CD8-positive, alpha-beta memory T cell (primary cell): ENCODE measurements around the gene LBX1. TPM values are rescaled to one million over a fixed set of nuclear protein-coding genes. Genes with fewer than 3 reads are reported as not detected.

Experiments
- CTCF ChIA-PET: fragments of 350-600 bp; sonication (Branson Sonifier 250); formaldehyde crosslinking; loops from one replicate; lab custom pipeline; 2021; ENCODE audit warnings: antibody characterized with exemption; lab: Charles Lee
- POLR2A ChIA-PET: fragments of 350-600 bp; sonication (Branson Sonifier 250); formaldehyde crosslinking; loops from one replicate; lab custom pipeline; 2021; ENCODE audit warnings: antibody characterized with exemption; lab: Charles Lee
- DNase-seq, 5 donors: peaks; one replicate each; pipeline versions ENCODE4 v3.0.0 to v3.0.0-alpha.2; 2020 to 2022; ENCODE audit warnings: mixed read lengths in 1 of 5
- H3K27ac ChIP-seq: one replicate; pipeline ENCODE4 v1.7.0; 2013; ENCODE audit warnings: low read depth, mild to moderate bottlenecking, low read length, moderate library complexity
- H3K27me3 ChIP-seq: 2 replicates; pipeline ENCODE4 v1.7.0; 2013; ENCODE audit warnings: low read length, mild to moderate bottlenecking; ENCODE audit not compliant: insufficient read depth, poor library complexity, severe bottlenecking
- H3K36me3 ChIP-seq: 2 replicates; pipeline ENCODE4 v1.7.0; 2013; ENCODE audit warnings: mild to moderate bottlenecking, low read length, moderate library complexity; ENCODE audit not compliant: insufficient read depth
- H3K4me1 ChIP-seq: 2 replicates; pipeline ENCODE4 v1.7.0; 2013; ENCODE audit warnings: mild to moderate bottlenecking, low read length, moderate library complexity; ENCODE audit not compliant: insufficient read depth
- H3K4me3 ChIP-seq: 2 replicates; pipeline ENCODE4 v1.7.0; 2013; ENCODE audit warnings: mild to moderate bottlenecking, low read length
- H3K9me3 ChIP-seq: 2 replicates; pipeline ENCODE4 v1.7.0; 2013; ENCODE audit warnings: mild to moderate bottlenecking, low read length
- H3K27ac Mint-ChIP-seq, 8 donors: one replicate each; pipeline ENCODE4 v1.8.0; 2020 to 2021; ENCODE audit warnings: mixed read lengths in 8 of 8, mild to moderate bottlenecking in 6 of 8, inconsistent platforms in 3 of 8, moderate library complexity in 3 of 8
- H3K27me3 Mint-ChIP-seq, 2 donors: one replicate each; pipeline ENCODE4 v1.8.0; 2020 to 2021; ENCODE audit warnings: mixed read lengths in 2 of 2, mild to moderate bottlenecking in 1 of 2, moderate library complexity in 1 of 2
- H3K36me3 Mint-ChIP-seq, 3 donors: one replicate each; pipeline ENCODE4 v1.8.0; 2020 to 2021; ENCODE audit warnings: mixed read lengths in 3 of 3, inconsistent platforms in 1 of 3, mild to moderate bottlenecking in 1 of 3
- H3K4me1 Mint-ChIP-seq, 3 donors: one replicate each; pipeline ENCODE4 v1.8.0; 2020 to 2021; ENCODE audit warnings: mixed read lengths in 3 of 3, inconsistent platforms in 1 of 3, mild to moderate bottlenecking in 1 of 3
- H3K4me3 Mint-ChIP-seq, 7 donors: one replicate each; pipeline ENCODE4 v1.8.0; 2020 to 2021; ENCODE audit warnings: mixed read lengths in 7 of 7, mild to moderate bottlenecking in 6 of 7, moderate library complexity in 4 of 7, inconsistent platforms in 2 of 7
- H3K9me3 Mint-ChIP-seq, 5 donors: one replicate each; pipeline ENCODE4 v1.8.0; 2020 to 2022; ENCODE audit warnings: mixed read lengths in 5 of 5, mild to moderate bottlenecking in 3 of 5, moderate library complexity in 2 of 5, inconsistent platforms in 1 of 5
- polyA plus RNA-seq: library from polyadenylated mRNA; unstranded; fragments of 300-500 nt; fragmentation: Illumina TruSeq; gene quantifications from one replicate; pipeline ENCODE4 v1.2.3, GENCODE V29; 2021
- total RNA-seq, 2 experiments: library from RNA; stranded (reverse); gene quantifications; one replicate each; pipeline ENCODE4 v1.2.3, GENCODE V29; 2021

LBX1 gene
- total and polyA plus RNA-seq, 3 experiments from 2014 or later = not detected

- no peak overlapping the region for H3K27ac ChIP-seq
- no peak overlapping the region for H3K4me3 ChIP-seq
- Mint-ChIP-seq H3K9me3 (peaks cover 0 to 2% (median 0%) of the 10 kb centered on the region in 5 donors), H3K27me3 (peaks cover 57 to 79% of the 10 kb centered on the region in 2 donors), H3K4me1 (peaks cover 19 to 36% (median 21%) of the 10 kb centered on the region in 3 donors), H3K27ac (no peak overlapping the region), H3K36me3 (peaks cover 0 to 4% (median 0%) of the 10 kb centered on the region in 3 donors), H3K4me3 (no peak overlapping the region)
- no peaks in the 10 kb centered on the region for H3K9me3 ChIP-seq
- peaks cover 28% of the 10 kb centered on the region for H3K4me1 ChIP-seq
- ChIA-PET POLR2A (no interaction called here), CTCF (interaction anchor here (1.6 kb wide), 1 partner anchor 21 kb away, joined by 3 read pairs; no protein-coding TSS in a partner anchor)
- no peak for DNase-seq
- peaks cover 89% of the 10 kb centered on the region for H3K27me3 ChIP-seq
- H3K36me3 ChIP-seq = no peaks in the 10 kb centered on the region
These were observed 4.2 kb upstream of the LBX1 start for GRCh38 chr10:101233443-101233842.

GRCh38 chr10:101231912-101232689 is 2.8 kb upstream of the LBX1 start:
- Histone ChIP-seq H3K27me3 (peaks cover 89% of the 10 kb centered on the region), H3K9me3 (no peaks in the 10 kb centered on the region), H3K27ac (no peak overlapping the region), H3K36me3 (no peaks in the 10 kb centered on the region), H3K4me3 (no peak overlapping the region), H3K4me1 (peaks cover 29% of the 10 kb centered on the region)
- Mint-ChIP-seq H3K36me3 (peaks cover 0 to 3% (median 0%) of the 10 kb centered on the region in 3 donors), H3K27ac (no peak overlapping the region), H3K4me3 (no peak overlapping the region), H3K9me3 (no peaks in the 10 kb centered on the region), H3K4me1 (peaks cover 17 to 34% (median 20%) of the 10 kb centered on the region in 3 donors), H3K27me3 (peaks cover 54 to 77% of the 10 kb centered on the region in 2 donors)
- ChIA-PET POLR2A (no interaction called here), CTCF (no interaction called here)
- DNase-seq = no peak

- POLR2A ChIA-PET = no interaction called here
- no peaks in the 10 kb centered on the region for H3K9me3 ChIP-seq
- CTCF ChIA-PET = interaction anchor here (0.8 kb wide), 1 partner anchor 61 kb away, joined by 3 read pairs; no protein-coding TSS in a partner anchor
- no peak overlapping the region for H3K27ac Mint-ChIP-seq
- no peak for DNase-seq
- no peak overlapping the region for H3K4me3 Mint-ChIP-seq
- no peak overlapping the region for H3K4me3 ChIP-seq
- H3K4me1 Mint-ChIP-seq = peaks cover 19 to 32% (median 23%) of the 10 kb centered on the region in 3 donors
- peaks cover 57 to 80% of the 10 kb centered on the region in 2 donors for H3K27me3 Mint-ChIP-seq
- H3K27ac ChIP-seq = no peak overlapping the region
- H3K36me3 Mint-ChIP-seq = peaks cover 0 to 3% (median 0%) of the 10 kb centered on the region in 3 donors
- peaks cover 90% of the 10 kb centered on the region for H3K27me3 ChIP-seq
- H3K36me3 ChIP-seq = no peaks in the 10 kb centered on the region
- H3K9me3 Mint-ChIP-seq = no peaks in the 10 kb centered on the region
- H3K4me1 ChIP-seq = peaks cover 29% of the 10 kb centered on the region
These were observed 1.8 kb upstream of the LBX1 start for GRCh38 chr10:101231092-101231491.

- CTCF ChIA-PET = interaction anchor here (0.8 to 1.8 kb wide), 2 partner anchors 16 to 62 kb away, joined by 3 to 8 read pairs; no protein-coding TSS in a partner anchor
- Mint-ChIP-seq H3K36me3 (peaks cover 0 to 3% (median 0%) of the 10 kb centered on the region in 3 donors), H3K27me3 (peaks cover 65 to 80% of the 10 kb centered on the region in 2 donors), H3K27ac (peak overlapping the region in 1 of 8 donors; percentile 45), H3K4me1 (peaks cover 23 to 37% (median 26%) of the 10 kb centered on the region in 3 donors), H3K9me3 (no peaks in the 10 kb centered on the region), H3K4me3 (peak overlapping the region in 6 of 7 donors; percentile 1 to 71 (median 50))
- no peak for DNase-seq
- Histone ChIP-seq H3K27me3 (peaks cover 90% of the 10 kb centered on the region), H3K36me3 (no peaks in the 10 kb centered on the region), H3K9me3 (no peaks in the 10 kb centered on the region), H3K4me1 (peaks cover 37% of the 10 kb centered on the region), H3K4me3 (no peak overlapping the region), H3K27ac (no peak overlapping the region)
- POLR2A ChIA-PET = interaction anchor here (0.7 kb wide), 2 partner anchors 11 to 62 kb away, joined by 3 to 8 read pairs; no protein-coding TSS in a partner anchor
These were observed 1.1 kb upstream of the LBX1 start for GRCh38 chr10:101230183-101230917.

- Histone ChIP-seq H3K4me3 (no peak overlapping the region), H3K27me3 (peaks cover 86% of the 10 kb centered on the region), H3K27ac (no peak overlapping the region), H3K4me1 (peaks cover 44% of the 10 kb centered on the region), H3K9me3 (no peaks in the 10 kb centered on the region), H3K36me3 (no peaks in the 10 kb centered on the region)
- no peak for DNase-seq
- Mint-ChIP-seq H3K4me3 (peak overlapping the region; percentile 8 to 76 (median 62)), H3K4me1 (peaks cover 32 to 47% (median 34%) of the 10 kb centered on the region in 3 donors), H3K27ac (peak overlapping the region in 1 of 8 donors; percentile 48), H3K9me3 (peaks cover 0 to 3% (median 0%) of the 10 kb centered on the region in 5 donors), H3K27me3 (peaks cover 63 to 77% of the 10 kb centered on the region in 2 donors), H3K36me3 (peaks cover 0 to 3% (median 0%) of the 10 kb centered on the region in 3 donors)
- POLR2A ChIA-PET = no interaction called here
- CTCF ChIA-PET = interaction anchor here (1.8 kb wide), 1 partner anchor 15 kb away, joined by 8 read pairs; no protein-coding TSS in a partner anchor
These were observed 347 bp downstream of the LBX1 start for GRCh38 chr10:101228966-101229265.

- Mint-ChIP-seq H3K4me1 (peaks cover 36 to 53% (median 38%) of the 10 kb centered on the region in 3 donors), H3K36me3 (peaks cover 0 to 3% (median 0%) of the 10 kb centered on the region in 3 donors), H3K27ac (peak overlapping the region in 1 of 8 donors; percentile 50), H3K27me3 (peaks cover 62 to 76% of the 10 kb centered on the region in 2 donors), H3K9me3 (peaks cover 0 to 3% (median 0%) of the 10 kb centered on the region in 5 donors), H3K4me3 (peak overlapping the region; percentile 67 to 88 (median 74))
- Histone ChIP-seq H3K9me3 (no peaks in the 10 kb centered on the region), H3K4me1 (peaks cover 50% of the 10 kb centered on the region), H3K27ac (no peak overlapping the region), H3K36me3 (no peaks in the 10 kb centered on the region), H3K4me3 (no peak overlapping the region), H3K27me3 (peaks cover 86% of the 10 kb centered on the region)
- ChIA-PET POLR2A (no interaction called here), CTCF (no interaction called here)
- no peak for DNase-seq
These were observed 904 bp downstream of the LBX1 start for GRCh38 chr10:101228153-101228965.

GRCh38 chr10:101227429-101228152 is 1.7 kb downstream of the LBX1 start:
- POLR2A ChIA-PET = no interaction called here
- Mint-ChIP-seq H3K4me1 (peaks cover 41 to 60% (median 42%) of the 10 kb centered on the region in 3 donors), H3K27me3 (peaks cover 64 to 76% of the 10 kb centered on the region in 2 donors), H3K4me3 (peak overlapping the region; percentile 67 to 88 (median 74)), H3K36me3 (peaks cover 0 to 3% (median 0%) of the 10 kb centered on the region in 3 donors), H3K9me3 (peaks cover 0 to 3% (median 0%) of the 10 kb centered on the region in 5 donors), H3K27ac (peak overlapping the region in 1 of 8 donors; percentile 50)
- CTCF ChIA-PET = interaction anchor here (0.9 to 2.4 kb wide), 4 partner anchors 9 to 14 kb away, joined by 3 to 7 read pairs (median 4); no protein-coding TSS in a partner anchor
- Histone ChIP-seq H3K36me3 (no peaks in the 10 kb centered on the region), H3K27me3 (peaks cover 86% of the 10 kb centered on the region), H3K27ac (no peak overlapping the region), H3K4me3 (no peak overlapping the region), H3K9me3 (no peaks in the 10 kb centered on the region), H3K4me1 (peaks cover 55% of the 10 kb centered on the region)
- no peak for DNase-seq
